ENCODE results near the gene CCL21. TPM values are rescaled to one million over a fixed set of nuclear protein-coding genes. Genes with fewer than 3 reads are reported as not detected.
"Not testable (repeated sequence)": the region's sequence is repeated elsewhere in the genome, so short reads cannot be mapped to it uniquely, and the experiment has no call there.

Gene CCL21
- total RNA-seq, 2 experiments from 2014 or later, result not detected

DNA sequence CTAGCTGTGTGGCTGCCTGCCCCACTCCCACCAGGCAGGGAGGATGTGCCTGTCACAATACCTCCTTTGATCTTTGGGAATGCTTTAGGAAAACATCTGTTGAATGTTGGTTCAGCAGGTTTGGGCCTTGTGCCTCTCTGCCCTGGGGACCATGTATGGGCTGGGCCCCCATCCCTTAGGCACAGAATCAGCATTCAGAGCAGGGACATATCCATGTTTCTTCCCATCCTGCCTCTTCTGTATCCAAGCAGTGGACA is 9.8 kb upstream of the CCL21 start:
- H3K4me3 Mint-ChIP-seq, result not testable (repeated sequence)

DNA sequence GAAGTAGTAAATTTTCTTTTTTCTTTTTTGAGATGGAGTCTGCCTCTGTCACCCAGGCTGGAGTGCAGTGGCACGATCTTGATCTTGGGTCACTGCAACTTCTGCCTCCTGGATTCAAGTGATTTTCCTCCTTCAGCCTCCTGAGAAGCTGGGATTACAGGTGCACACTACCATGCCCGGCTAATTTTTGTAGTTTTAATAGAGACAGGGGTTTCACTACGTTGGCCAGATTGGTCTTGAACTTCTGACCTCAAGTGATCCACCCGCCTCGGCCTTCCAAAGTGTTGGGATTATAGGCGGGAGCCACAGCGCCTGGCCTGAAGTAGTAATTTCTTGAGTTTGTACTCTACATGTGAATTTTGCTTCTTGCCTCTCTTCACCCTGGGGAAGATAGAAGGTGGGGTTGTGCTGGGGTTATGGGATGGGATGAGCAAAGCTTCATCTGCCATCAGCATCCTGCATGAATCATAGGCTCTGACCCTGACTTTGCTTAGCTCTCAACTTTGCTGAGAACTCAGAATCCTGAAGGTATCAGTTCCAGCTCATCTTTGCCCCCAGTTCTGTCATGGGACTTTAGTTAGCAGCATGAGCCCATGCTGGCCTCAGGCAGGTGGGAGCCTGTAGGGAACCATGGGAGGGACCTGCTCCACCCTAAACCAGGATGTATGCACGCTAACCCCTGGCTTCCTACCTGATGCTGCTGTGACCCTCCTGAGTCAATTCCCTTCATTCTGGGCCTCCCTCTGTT is 9.3 kb upstream of the CCL21 start:
- CTCF ChIA-PET, result no interaction called here
- Mint-ChIP-seq H3K27me3 (peaks cover 2% of the 10 kb centered on the region), H3K9me3 (ENCODE audit: low read depth) (no peaks in the 10 kb centered on the region), H3K36me3 (no peaks in the 10 kb centered on the region), H3K4me1 (no peaks in the 10 kb centered on the region), H3K27ac (no peak overlapping the region), H3K4me3 (no peak overlapping the region)
- DNase-seq, result no peak
- ATAC-seq, result no peak

More for the DNA sequence above, 9.8 kb upstream of the CCL21 start:
- H3K27me3 Mint-ChIP-seq; ATAC-seq; H3K36me3 Mint-ChIP-seq; H3K4me1 Mint-ChIP-seq; DNase-seq; H3K27ac Mint-ChIP-seq; H3K9me3 Mint-ChIP-seq (ENCODE audit: low read depth): not testable (repeated sequence)
- CTCF ChIA-PET, result interaction anchor here (0.7 kb wide), 1 partner anchor 107 kb away, joined by 3 read pairs; no protein-coding TSS in a partner anchor

- Mint-ChIP-seq H3K4me1 (no peaks in the 10 kb centered on the region), H3K27me3 (peaks cover 9% of the 10 kb centered on the region), H3K27ac (no peak overlapping the region), H3K4me3 (no peak overlapping the region), H3K36me3 (no peaks in the 10 kb centered on the region), H3K9me3 (ENCODE audit: low read depth) (no peaks in the 10 kb centered on the region)
- DNase-seq (no peak), ATAC-seq (no peak)
- CTCF ChIA-PET, result interaction anchor here (4.8 kb wide), 1 partner anchor 16 kb away, joined by 25 read pairs; no protein-coding TSS in a partner anchor
Observed at GRCh38 chr9:34717996-34718614, 8.2 kb upstream of the CCL21 start.

DNA sequence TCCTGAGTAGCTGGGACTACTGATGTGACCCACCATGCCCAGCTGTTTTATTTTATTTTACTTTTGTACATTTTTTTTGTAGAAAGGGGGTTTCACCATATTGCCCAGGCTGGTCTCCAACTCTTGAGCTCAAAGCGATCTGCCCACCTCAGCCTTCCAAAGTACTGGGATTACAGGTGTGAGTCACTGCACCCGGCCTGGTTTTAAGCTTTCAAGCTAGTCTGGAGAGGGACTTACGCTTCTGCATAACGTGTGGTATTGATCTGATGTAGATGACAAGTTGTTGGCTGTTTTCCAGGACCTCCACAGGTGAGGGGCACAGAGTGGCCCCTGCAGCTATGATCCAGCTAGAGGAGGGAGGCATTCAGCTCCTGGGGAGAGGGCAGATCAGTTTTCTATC is 6.8 kb upstream of the CCL21 start:
- no peak for DNase-seq
- no peak overlapping the region for H3K4me3 Mint-ChIP-seq
- no peaks in the 10 kb centered on the region for H3K36me3 Mint-ChIP-seq
- H3K27me3 Mint-ChIP-seq, result peaks cover 22% of the 10 kb centered on the region
- no peaks in the 10 kb centered on the region for H3K9me3 Mint-ChIP-seq (ENCODE audit: low read depth)
- no peaks in the 10 kb centered on the region for H3K4me1 Mint-ChIP-seq
- no peak for ATAC-seq
- no peak overlapping the region for H3K27ac Mint-ChIP-seq
- CTCF ChIA-PET, result interaction anchor here (4.8 kb wide), 1 partner anchor 15 kb away, joined by 25 read pairs; no protein-coding TSS in a partner anchor

DNA sequence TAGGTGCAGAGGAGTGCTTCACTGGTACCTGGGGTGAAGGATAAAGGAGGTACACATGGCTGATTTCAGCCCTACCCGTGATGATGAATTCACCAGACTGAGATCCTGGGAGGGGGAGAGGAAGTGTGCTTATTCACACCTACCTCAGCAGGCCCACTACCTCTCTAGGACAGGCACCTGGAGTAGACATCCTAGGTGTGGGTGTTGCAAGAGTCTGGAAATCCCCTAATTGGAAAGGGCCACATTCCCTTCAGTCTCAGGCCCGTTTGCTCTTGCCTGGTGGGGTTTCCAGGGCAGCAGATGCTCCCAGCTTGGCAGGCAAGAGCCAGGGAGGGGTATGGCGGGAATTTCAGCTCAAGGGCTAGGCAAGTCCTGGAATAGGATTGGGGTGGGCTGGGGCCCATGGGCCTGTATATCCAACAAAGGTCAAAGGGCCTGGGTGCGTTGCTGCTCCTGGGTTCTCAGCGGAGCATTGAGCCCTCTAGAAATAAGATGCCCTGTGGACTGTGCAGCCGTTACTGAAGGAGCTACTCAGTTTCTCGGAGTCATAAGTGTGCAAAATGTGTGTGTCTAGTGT is 5.8 kb upstream of the CCL21 start:
- Mint-ChIP-seq H3K27me3 (peaks cover 24% of the 10 kb centered on the region), H3K27ac (no peak overlapping the region), H3K4me3 (no peak overlapping the region), H3K4me1 (no peaks in the 10 kb centered on the region), H3K9me3 (ENCODE audit: low read depth) (no peaks in the 10 kb centered on the region), H3K36me3 (no peaks in the 10 kb centered on the region)
- no peak for DNase-seq
- CTCF ChIA-PET, result interaction anchor here (4.8 kb wide), 1 partner anchor 14 kb away, joined by 25 read pairs; no protein-coding TSS in a partner anchor
- ATAC-seq, result no peak

DNA sequence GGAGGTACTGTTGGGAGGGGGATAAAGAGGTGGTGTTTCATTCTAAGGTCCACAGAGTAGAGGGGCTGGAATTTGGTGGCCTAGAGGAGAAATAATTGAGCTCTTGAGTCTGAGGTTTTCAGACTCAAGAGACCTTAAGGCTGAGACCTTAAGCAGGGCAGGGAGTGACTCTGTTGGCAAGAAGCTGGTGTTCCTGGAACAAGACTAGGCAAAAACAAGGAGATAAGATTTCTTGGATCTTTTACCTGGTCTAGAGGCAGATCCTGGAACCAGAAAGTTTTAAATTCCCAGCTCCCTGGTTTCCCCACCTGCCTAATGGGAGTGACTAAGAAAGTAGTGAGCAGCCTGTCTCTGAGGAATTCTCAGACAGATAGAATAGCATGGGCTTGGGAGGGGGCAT is 4.1 kb upstream of the CCL21 start:
- DNase-seq (no peak), ATAC-seq (no peak)
- peaks cover 24% of the 10 kb centered on the region for H3K27me3 Mint-ChIP-seq
- no peak overlapping the region for H3K4me3 Mint-ChIP-seq
- H3K27ac Mint-ChIP-seq, result no peak overlapping the region
- CTCF ChIA-PET, result interaction anchor here (4.8 kb wide), 1 partner anchor 12 kb away, joined by 25 read pairs; no protein-coding TSS in a partner anchor
- no peaks in the 10 kb centered on the region for H3K4me1 Mint-ChIP-seq
- H3K9me3 Mint-ChIP-seq (ENCODE audit: low read depth), result no peaks in the 10 kb centered on the region
- H3K36me3 Mint-ChIP-seq, result no peaks in the 10 kb centered on the region

DNA sequence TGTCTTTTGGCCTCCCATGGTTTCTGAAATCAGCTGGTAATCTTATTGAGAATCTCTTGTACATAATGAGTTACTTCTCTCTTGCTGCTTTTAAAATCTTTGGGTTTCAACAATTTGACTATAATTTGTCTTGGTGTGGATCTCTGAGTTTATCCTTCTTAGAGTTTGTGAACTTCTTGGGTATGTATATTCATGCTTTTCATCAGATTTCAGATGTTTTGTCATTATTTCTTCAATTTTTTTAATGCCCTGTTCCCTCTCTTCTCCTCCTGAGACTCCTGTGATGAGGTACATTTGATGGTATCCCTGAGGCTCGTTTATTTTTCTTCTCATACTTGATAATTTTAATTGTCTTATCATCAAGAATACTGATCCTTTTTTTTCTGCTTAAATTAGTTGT is 2.2 kb upstream of the CCL21 start:
- no peaks in the 10 kb centered on the region for H3K4me1 Mint-ChIP-seq
- ATAC-seq (no peak), DNase-seq (no peak)
- H3K36me3 Mint-ChIP-seq, result no peaks in the 10 kb centered on the region
- no peak overlapping the region for H3K27ac Mint-ChIP-seq
- no peak overlapping the region for H3K4me3 Mint-ChIP-seq
- no peaks in the 10 kb centered on the region for H3K9me3 Mint-ChIP-seq (ENCODE audit: low read depth)
- CTCF ChIA-PET, result interaction anchor here (2.9 kb wide), 1 partner anchor 10 kb away, joined by 16 read pairs; no protein-coding TSS in a partner anchor
- peaks cover 24% of the 10 kb centered on the region for H3K27me3 Mint-ChIP-seq

- Mint-ChIP-seq H3K27ac (no peak overlapping the region), H3K27me3 (peaks cover 31% of the 10 kb centered on the region), H3K9me3 (ENCODE audit: low read depth) (no peaks in the 10 kb centered on the region), H3K36me3 (no peaks in the 10 kb centered on the region), H3K4me1 (no peaks in the 10 kb centered on the region), H3K4me3 (no peak overlapping the region)
- ATAC-seq (no peak), DNase-seq (no peak)
- CTCF ChIA-PET, result no interaction called here
Observed at GRCh38 chr9:34709196-34709978, 549 bp downstream of the CCL21 start.

GRCh38 chr9:34707130-34707529 is 2.8 kb downstream of the CCL21 start:
- Mint-ChIP-seq H3K27ac (no peak overlapping the region), H3K4me3 (no peak overlapping the region), H3K27me3 (peaks cover 19% of the 10 kb centered on the region), H3K4me1 (peaks cover under 1% of the 10 kb centered on the region), H3K36me3 (no peaks in the 10 kb centered on the region), H3K9me3 (ENCODE audit: low read depth) (no peaks in the 10 kb centered on the region)
- CTCF ChIA-PET, result no interaction called here
- ATAC-seq (no peak), DNase-seq (no peak)

GRCh38 chr9:34701769-34702736 is 7.9 kb downstream of the CCL21 start:
- peaks cover 8% of the 10 kb centered on the region for H3K4me1 Mint-ChIP-seq
- CTCF ChIA-PET, result interaction anchor here (0.5 to 4.5 kb wide), 35 partner anchors 8 to 852 kb away, joined by 3 to 60 read pairs (median 4); partner anchors contain the start of genes CCL19, CCL27, DCTN3 and GALT
- H3K27me3 Mint-ChIP-seq, result peaks cover 40% of the 10 kb centered on the region
- peak; percentile 79 for ATAC-seq
- H3K36me3 Mint-ChIP-seq, result no peaks in the 10 kb centered on the region
- H3K27ac Mint-ChIP-seq, result peak overlapping the region; percentile 17
- no peaks in the 10 kb centered on the region for H3K9me3 Mint-ChIP-seq (ENCODE audit: low read depth)
- H3K4me3 Mint-ChIP-seq, result peak overlapping the region; percentile 69
- peak; percentile 84 for DNase-seq

DNA sequence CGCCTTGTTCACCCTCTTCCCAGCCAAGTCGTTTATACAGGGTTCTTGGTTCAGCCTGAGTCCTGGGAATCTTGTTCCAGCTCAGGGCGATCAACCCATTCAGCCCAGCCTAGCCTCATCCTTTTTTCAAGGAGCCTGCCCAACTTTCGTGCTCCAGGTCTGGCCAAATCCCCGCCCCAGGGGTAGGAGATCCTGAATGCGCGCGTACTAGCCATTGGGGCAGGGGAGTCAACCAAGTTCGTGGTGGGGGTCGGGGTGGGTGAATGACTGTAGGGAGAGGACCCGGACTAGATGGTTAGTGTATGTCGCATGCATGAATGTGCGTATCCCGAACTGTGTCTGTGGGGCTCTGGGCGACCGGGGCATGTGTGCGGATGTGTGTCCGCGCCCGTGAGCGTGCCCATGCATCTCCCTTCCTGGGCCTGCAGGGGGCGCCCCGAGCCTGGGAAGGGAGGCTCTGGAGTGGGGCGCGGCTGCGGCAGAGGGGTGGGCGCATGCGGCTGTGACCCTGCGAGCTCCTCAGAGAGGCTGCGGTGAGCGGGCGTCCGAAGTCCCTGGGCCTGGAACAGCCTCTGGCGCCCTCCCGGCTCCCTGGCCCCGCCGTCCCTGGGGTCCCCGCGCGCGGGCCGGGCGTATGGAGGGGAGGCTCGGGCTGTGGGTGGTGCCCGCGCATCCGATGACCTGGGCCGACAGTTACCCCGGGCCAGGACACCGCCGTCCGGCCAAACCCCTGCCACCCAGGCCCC is 8.7 kb downstream of the CCL21 start:
- Mint-ChIP-seq H3K4me3 (peak overlapping the region; percentile 69), H3K9me3 (ENCODE audit: low read depth) (no peaks in the 10 kb centered on the region), H3K36me3 (no peaks in the 10 kb centered on the region), H3K4me1 (peaks cover 8% of the 10 kb centered on the region), H3K27me3 (peaks cover 33% of the 10 kb centered on the region), H3K27ac (no peak overlapping the region)
- DNase-seq (peak; percentile 79), ATAC-seq (peak; percentile 92)
- CTCF ChIA-PET, result interaction anchor here (0.8 to 4.5 kb wide), 12 partner anchors 9 to 245 kb away, joined by 3 to 60 read pairs (median 6); partner anchors contain the start of genes CCL19, CCL27 and GALT

GRCh38 chr9:34694811-34695210 is 15.1 kb downstream of the CCL21 start:
- no peaks in the 10 kb centered on the region for H3K4me1 Mint-ChIP-seq
- CTCF ChIA-PET, result interaction anchor here (1.3 to 1.8 kb wide), 2 partner anchors 8 to 31 kb away, joined by 4 to 12 read pairs; no protein-coding TSS in a partner anchor
- H3K27ac Mint-ChIP-seq, result no peak overlapping the region
- no peak overlapping the region for H3K4me3 Mint-ChIP-seq
- ATAC-seq, result no peak
- peaks cover 9% of the 10 kb centered on the region for H3K27me3 Mint-ChIP-seq
- DNase-seq, result no peak
- no peaks in the 10 kb centered on the region for H3K36me3 Mint-ChIP-seq
- no peaks in the 10 kb centered on the region for H3K9me3 Mint-ChIP-seq (ENCODE audit: low read depth)
